ENCODE measurements around the gene WWC1.
"Not testable (repeated sequence)": the region's sequence is repeated elsewhere in the genome, so short reads cannot be mapped to it uniquely, and the experiment has no call there.

The WWC1 gene

GRCh38 chr5:168273056-168273980 lies 18.1 kb upstream of the WWC1 start:
- H3K4me1 Mint-ChIP-seq (ENCODE audit: low read depth) = peaks cover 6% of the 10 kb centered on the region
- H3K27ac Mint-ChIP-seq = no peak overlapping the region
- no peaks in the 10 kb centered on the region for H3K36me3 Mint-ChIP-seq (ENCODE audit: low read depth)
- no peak overlapping the region for H3K4me3 Mint-ChIP-seq
- H3K27me3 Mint-ChIP-seq = peaks cover 20% of the 10 kb centered on the region
- no peaks in the 10 kb centered on the region for H3K9me3 Mint-ChIP-seq

- peaks cover 19% of the 10 kb centered on the region for H3K27me3 Mint-ChIP-seq
These were observed 17.0 kb upstream of the WWC1 start for GRCh38 chr5:168274406-168274805.

GRCh38 chr5:168275940-168276339 lies 15.5 kb upstream of the WWC1 start:
- Mint-ChIP-seq H3K27ac (no peak overlapping the region), H3K36me3 (ENCODE audit: low read depth) (no peaks in the 10 kb centered on the region), H3K4me3 (no peak overlapping the region), H3K27me3 (peaks cover 16% of the 10 kb centered on the region), H3K4me1 (ENCODE audit: low read depth) (no peaks in the 10 kb centered on the region), H3K9me3 (no peaks in the 10 kb centered on the region)

More at GRCh38 chr5:168274406-168274805, 17.0 kb upstream of the WWC1 start:
- no peak overlapping the region for H3K4me3 Mint-ChIP-seq
- H3K36me3 Mint-ChIP-seq (ENCODE audit: low read depth) = no peaks in the 10 kb centered on the region
- peaks cover 2% of the 10 kb centered on the region for H3K4me1 Mint-ChIP-seq (ENCODE audit: low read depth)
- no peak overlapping the region for H3K27ac Mint-ChIP-seq
- no peaks in the 10 kb centered on the region for H3K9me3 Mint-ChIP-seq

DNA sequence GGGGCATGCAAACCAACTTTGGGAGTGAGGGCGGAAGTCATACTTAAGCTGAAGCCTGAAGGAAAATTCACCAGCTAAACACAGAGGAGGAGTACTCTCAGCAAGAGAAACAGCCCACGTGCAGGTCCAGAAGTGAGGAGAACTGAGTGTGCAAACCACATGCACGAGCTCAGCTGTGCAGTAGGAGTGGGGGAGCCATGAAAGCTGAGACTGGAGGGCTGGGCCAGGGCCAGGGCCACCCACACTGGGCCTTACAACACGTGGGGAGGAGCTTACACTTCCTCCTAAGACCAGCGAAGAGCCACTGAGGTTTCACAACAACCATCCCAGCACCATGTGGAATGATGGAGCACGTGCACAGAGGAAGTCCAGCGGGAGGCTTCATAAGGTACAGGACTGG lies 9.3 kb upstream of the WWC1 start:
- no peaks in the 10 kb centered on the region for H3K4me1 Mint-ChIP-seq (ENCODE audit: low read depth)
- no peaks in the 10 kb centered on the region for H3K36me3 Mint-ChIP-seq (ENCODE audit: low read depth)
- H3K4me3 Mint-ChIP-seq = no peak overlapping the region
- no peak overlapping the region for H3K27ac Mint-ChIP-seq
- peaks cover 13% of the 10 kb centered on the region for H3K9me3 Mint-ChIP-seq
- H3K27me3 Mint-ChIP-seq = peaks cover 14% of the 10 kb centered on the region

DNA sequence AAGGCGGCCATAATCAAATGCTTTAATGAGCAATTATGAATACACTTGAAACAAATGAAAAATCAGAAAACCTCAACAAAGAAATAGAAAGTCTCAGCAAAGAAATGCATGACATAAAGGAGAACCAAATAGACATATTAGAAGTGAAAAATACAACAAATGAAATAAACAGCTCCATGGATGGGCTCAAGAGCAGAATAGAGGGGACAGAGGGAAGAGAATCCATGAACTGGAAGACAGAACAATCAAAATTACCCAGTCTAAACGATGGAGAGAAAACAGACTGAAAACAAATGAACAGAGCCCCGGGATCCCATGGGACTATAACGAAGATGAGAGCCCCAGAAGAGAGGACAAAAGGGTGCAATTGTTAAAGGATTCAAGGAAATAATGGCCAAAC lies 6.6 kb upstream of the WWC1 start:
- no peak overlapping the region for H3K27ac Mint-ChIP-seq
- H3K9me3 Mint-ChIP-seq = peaks cover 13% of the 10 kb centered on the region
- H3K4me1 Mint-ChIP-seq (ENCODE audit: low read depth) = peaks cover 2% of the 10 kb centered on the region
- no peaks in the 10 kb centered on the region for H3K36me3 Mint-ChIP-seq (ENCODE audit: low read depth)
- peaks cover 25% of the 10 kb centered on the region for H3K27me3 Mint-ChIP-seq
- no peak overlapping the region for H3K4me3 Mint-ChIP-seq

DNA sequence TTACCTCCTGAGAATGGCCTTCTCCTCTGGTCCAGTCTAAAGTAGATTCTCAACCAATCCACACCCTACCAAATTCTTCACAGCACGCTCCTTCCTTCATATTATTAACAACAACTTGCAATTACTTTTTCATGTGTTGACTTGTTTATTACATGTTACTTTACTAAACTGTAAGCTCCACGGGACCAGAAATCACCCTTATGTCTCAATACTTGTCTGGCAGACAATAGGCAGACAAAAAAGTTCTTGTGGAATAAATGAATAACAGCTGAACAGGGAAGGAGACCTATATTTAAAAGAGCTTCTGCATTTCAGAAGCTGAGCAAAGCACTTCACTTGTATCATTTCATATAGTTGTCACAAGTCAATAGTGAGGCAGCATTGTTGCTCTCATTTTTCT lies 5.7 kb upstream of the WWC1 start:
- no peak overlapping the region for H3K4me3 Mint-ChIP-seq
- H3K27me3 Mint-ChIP-seq = peaks cover 31% of the 10 kb centered on the region
- peaks cover 7% of the 10 kb centered on the region for H3K4me1 Mint-ChIP-seq (ENCODE audit: low read depth)
- H3K9me3 Mint-ChIP-seq = peaks cover 13% of the 10 kb centered on the region
- H3K27ac Mint-ChIP-seq = no peak overlapping the region
- no peaks in the 10 kb centered on the region for H3K36me3 Mint-ChIP-seq (ENCODE audit: low read depth)

DNA sequence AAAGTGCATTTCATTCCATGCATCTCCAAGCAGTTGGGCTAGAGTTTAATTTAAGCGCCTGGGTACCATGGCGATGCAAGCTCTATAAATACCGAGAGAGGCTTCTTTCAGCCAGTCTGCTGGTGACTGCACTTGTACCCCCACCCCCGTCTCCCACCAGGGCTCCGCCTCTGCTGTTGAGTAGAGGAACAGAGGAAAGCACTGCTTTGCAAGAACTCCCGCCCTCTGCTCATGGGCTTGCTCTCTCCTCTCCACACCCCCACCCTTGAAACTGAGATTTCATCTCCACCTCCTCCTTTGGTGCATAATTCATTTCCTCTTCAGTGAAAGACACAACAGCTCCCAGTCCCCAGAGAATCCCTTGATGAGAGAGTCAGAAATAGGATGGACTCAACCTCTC lies 5.1 kb upstream of the WWC1 start:
- no peaks in the 10 kb centered on the region for H3K36me3 Mint-ChIP-seq (ENCODE audit: low read depth)
- peaks cover 13% of the 10 kb centered on the region for H3K9me3 Mint-ChIP-seq
- no peak overlapping the region for H3K4me3 Mint-ChIP-seq
- no peak overlapping the region for H3K27ac Mint-ChIP-seq
- peaks cover 11% of the 10 kb centered on the region for H3K4me1 Mint-ChIP-seq (ENCODE audit: low read depth)
- H3K27me3 Mint-ChIP-seq = peaks cover 37% of the 10 kb centered on the region

GRCh38 chr5:168286863-168287262 lies 4.6 kb upstream of the WWC1 start:
- Mint-ChIP-seq H3K4me1 (ENCODE audit: low read depth) (peaks cover 11% of the 10 kb centered on the region), H3K9me3 (peaks cover 13% of the 10 kb centered on the region)

GRCh38 chr5:168287362-168287761 lies 4.1 kb upstream of the WWC1 start:
- H3K27ac Mint-ChIP-seq = no peak overlapping the region
- peaks cover 37% of the 10 kb centered on the region for H3K27me3 Mint-ChIP-seq
- H3K4me1 Mint-ChIP-seq (ENCODE audit: low read depth) = peaks cover 11% of the 10 kb centered on the region
- peaks cover 13% of the 10 kb centered on the region for H3K9me3 Mint-ChIP-seq
- H3K4me3 Mint-ChIP-seq = no peak overlapping the region
- H3K36me3 Mint-ChIP-seq (ENCODE audit: low read depth) = no peaks in the 10 kb centered on the region

More at GRCh38 chr5:168286863-168287262, 4.6 kb upstream of the WWC1 start:
- H3K27ac Mint-ChIP-seq; H3K36me3 Mint-ChIP-seq (ENCODE audit: low read depth); H3K4me3 Mint-ChIP-seq: not testable (repeated sequence)
- peaks cover 37% of the 10 kb centered on the region for H3K27me3 Mint-ChIP-seq

DNA sequence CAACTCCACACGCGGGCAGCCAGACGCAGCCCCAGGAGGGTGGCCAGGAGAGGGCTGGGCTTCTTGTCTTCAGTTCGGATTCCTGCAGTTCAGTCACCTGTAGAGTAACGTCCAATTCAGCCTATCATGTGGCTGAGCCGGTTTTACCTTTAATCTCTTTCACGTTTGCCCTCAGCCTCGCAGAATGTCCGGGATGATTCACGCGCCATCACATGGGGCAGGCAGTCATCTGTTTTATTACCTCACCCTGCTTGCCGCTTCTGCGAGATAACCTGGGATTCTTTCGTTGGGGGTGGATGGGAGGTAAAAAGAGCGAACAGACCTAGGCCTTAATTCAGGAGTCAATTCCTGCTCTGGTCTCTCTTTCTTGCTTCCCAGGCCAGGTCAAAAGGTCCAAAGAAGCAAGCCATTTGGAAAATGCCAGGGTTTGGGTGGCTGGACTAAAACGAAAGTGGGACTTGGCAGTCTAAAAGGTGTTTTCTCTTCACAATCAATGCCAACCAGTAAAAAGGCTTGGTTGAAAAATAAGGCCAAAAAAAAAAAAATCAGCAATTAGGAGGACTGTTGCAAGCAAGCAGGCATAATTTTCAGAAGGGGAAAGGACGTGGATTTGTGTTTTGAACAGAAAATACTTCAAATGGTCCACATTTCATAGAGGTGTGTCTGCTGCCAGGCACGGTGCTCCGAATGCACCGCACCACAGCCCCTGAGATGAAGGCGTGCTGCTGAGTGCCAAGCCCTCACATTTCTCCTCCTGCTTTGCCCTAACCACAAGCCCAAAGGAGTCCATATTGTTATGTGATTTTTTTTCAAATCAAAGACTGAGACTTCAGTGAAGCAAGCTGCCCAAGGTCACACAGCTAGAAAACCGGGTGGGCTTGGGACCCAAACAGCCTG lies 2.8 kb upstream of the WWC1 start:
- Mint-ChIP-seq H3K27me3 (peaks cover 48% of the 10 kb centered on the region), H3K36me3 (ENCODE audit: low read depth) (no peaks in the 10 kb centered on the region), H3K4me1 (ENCODE audit: low read depth) (peaks cover 11% of the 10 kb centered on the region)

GRCh38 chr5:168290902-168291341 lies 523 bp upstream of the WWC1 start:
- Mint-ChIP-seq H3K9me3 (no peaks in the 10 kb centered on the region), H3K27me3 (peaks cover 52% of the 10 kb centered on the region), H3K36me3 (ENCODE audit: low read depth) (no peaks in the 10 kb centered on the region), H3K4me1 (ENCODE audit: low read depth) (peaks cover 11% of the 10 kb centered on the region), H3K4me3 (peak overlapping the region; percentile 68), H3K27ac (no peak overlapping the region)

More for the DNA sequence above, 2.8 kb upstream of the WWC1 start:
- H3K27ac Mint-ChIP-seq = no peak overlapping the region
- no peak overlapping the region for H3K4me3 Mint-ChIP-seq
- peaks cover 13% of the 10 kb centered on the region for H3K9me3 Mint-ChIP-seq

DNA sequence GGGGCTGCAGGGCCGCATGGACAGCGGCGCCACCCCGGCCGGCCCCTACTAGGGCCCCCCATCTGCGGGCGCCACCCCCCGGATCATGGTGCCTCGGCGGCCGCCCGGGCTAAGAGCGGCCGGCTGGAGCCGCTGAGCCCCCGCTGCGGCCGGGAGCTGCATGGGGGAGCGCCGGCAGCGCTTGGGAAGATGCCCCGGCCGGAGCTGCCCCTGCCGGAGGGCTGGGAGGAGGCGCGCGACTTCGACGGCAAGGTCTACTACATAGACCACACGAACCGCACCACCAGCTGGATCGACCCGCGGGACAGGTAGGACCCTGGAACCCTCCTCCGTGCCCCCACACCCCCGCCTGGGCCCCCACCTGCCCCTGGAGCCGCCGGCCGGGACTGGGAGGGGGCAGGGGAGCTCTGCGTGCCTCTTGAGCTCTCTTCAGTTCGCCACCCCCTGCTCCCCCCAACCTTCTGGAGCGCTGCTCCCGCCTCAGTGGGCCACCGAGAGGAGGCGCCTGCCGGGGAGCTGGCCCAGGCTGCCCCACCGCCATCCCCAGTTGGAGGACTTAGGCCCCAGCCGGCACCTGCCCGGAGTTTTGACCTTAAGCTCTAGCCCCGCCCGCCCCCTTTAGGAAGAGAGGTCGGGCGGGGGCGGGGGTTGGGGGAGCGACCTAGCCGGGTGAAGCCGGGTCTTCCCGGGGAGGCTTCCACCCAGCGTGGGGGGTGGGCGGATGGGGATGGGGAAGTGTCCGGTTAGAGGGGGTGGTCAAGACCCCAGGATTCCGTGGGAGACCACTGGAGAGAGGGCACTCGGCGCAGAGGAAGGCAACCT lies 730 bp downstream of the WWC1 start:
- Mint-ChIP-seq H3K4me3 (no peak overlapping the region), H3K4me1 (ENCODE audit: low read depth) (peaks cover 11% of the 10 kb centered on the region), H3K36me3 (ENCODE audit: low read depth) (no peaks in the 10 kb centered on the region), H3K27ac (no peak overlapping the region), H3K9me3 (no peaks in the 10 kb centered on the region), H3K27me3 (peaks cover 51% of the 10 kb centered on the region)

DNA sequence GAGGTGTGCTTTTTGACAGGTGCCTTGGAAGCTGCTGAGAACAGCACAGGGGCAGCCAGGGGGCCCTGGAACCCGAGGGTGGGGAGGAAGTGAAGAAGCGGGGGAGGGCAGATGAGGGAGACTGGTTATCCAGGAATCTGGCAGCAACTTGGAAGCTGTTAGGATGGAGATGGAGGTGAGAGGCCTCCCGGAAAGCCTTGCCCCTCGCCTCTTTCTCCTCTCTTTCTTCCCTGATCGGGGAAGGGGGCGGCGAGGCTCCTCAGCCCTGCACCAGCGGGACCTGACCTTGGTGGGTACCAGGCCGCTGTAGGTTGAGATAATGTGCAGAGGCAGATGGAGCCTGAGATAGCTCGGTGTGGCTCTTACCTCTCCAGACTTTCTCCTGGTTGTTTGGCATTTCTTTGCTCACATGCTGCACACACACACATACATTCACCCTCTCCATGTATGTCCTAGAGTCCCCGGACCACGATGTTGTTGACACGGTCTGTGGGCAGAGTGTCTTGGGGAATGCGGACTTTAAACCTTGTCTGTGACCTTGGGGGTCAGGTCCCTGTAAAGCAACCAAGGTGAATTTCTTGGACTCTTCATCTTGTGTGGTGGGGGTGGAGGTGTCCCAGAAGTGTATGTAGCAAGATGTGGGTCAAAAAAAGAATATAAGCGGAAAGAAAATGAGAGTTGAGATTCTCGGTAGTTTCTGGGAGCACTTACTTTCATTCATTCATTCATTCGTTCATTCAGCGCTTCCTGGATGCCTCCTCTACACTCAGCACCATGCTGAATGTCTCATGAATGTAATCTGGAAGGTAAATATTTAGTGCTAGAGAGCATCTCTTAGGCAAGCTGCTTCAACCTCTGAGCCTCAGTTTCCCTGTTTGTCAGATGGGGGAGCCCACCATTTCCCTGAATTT lies 1.6 kb downstream of the WWC1 start:
- Mint-ChIP-seq H3K36me3 (ENCODE audit: low read depth) (no peaks in the 10 kb centered on the region), H3K9me3 (no peaks in the 10 kb centered on the region), H3K4me3 (no peak overlapping the region), H3K27ac (no peak overlapping the region), H3K4me1 (ENCODE audit: low read depth) (peaks cover 11% of the 10 kb centered on the region), H3K27me3 (peaks cover 43% of the 10 kb centered on the region)

All from stimulated activated naive CD8-positive, alpha-beta T cell treated with anti-CD3 and anti-CD28 coated beads, Interleukin-15, Interleukin-2, amounts not matched to agents 100 ng/mL and 50 ng/mL, for 24 hours (primary cell).